Measurements from ENCODE around the gene KLHDC4. TPM values are rescaled to one million over a fixed set of nuclear protein-coding genes. Genes with fewer than 3 reads are reported as not detected.
"Not testable (repeated sequence)": the region's sequence is repeated elsewhere in the genome, so short reads cannot be mapped to it uniquely, and the experiment has no call there.

KLHDC4 gene
- total RNA-seq, 1 donor from 2014 or later: 29.0 TPM

- no peak overlapping the region for H3K4me3 ChIP-seq (ENCODE audit: low read depth, low read length)
- DNase-seq (ENCODE audit: low read depth): no peak
- TF ChIP-seq CTCF (conservative IDR thresholded peaks at IDR 0.05; ENCODE audit: low read depth, low read length): no peak
Observed at GRCh38 chr16:87731607-87732006, 34.2 kb downstream of the KLHDC4 start.

- TF ChIP-seq CTCF (conservative IDR thresholded peaks at IDR 0.05; ENCODE audit: low read depth, low read length): no peak
- DNase-seq (ENCODE audit: low read depth): no peak
- H3K4me3 ChIP-seq (ENCODE audit: low read depth, low read length): no peak overlapping the region
Observed at GRCh38 chr16:87729266-87729954, 36.4 kb downstream of the KLHDC4 start.

- no peak for TF ChIP-seq CTCF (conservative IDR thresholded peaks at IDR 0.05; ENCODE audit: low read depth, low read length)
- H3K4me3 ChIP-seq (ENCODE audit: low read depth, low read length): no peak overlapping the region
- no peak for DNase-seq (ENCODE audit: low read depth)
Observed at GRCh38 chr16:87728026-87728425, 37.8 kb downstream of the KLHDC4 start.

GRCh38 chr16:87727346-87727745 lies 38.4 kb downstream of the KLHDC4 start:
- no peak for DNase-seq (ENCODE audit: low read depth)
- H3K4me3 ChIP-seq (ENCODE audit: low read depth, low read length): no peak overlapping the region
- TF ChIP-seq CTCF (conservative IDR thresholded peaks at IDR 0.05; ENCODE audit: low read depth, low read length): no peak

GRCh38 chr16:87726577-87726976 lies 39.2 kb downstream of the KLHDC4 start:
- H3K4me3 ChIP-seq (ENCODE audit: low read depth, low read length): not testable (repeated sequence)

GRCh38 chr16:87725596-87726235 lies 40.1 kb downstream of the KLHDC4 start:
- TF ChIP-seq CTCF (conservative IDR thresholded peaks at IDR 0.05; ENCODE audit: low read depth, low read length): no peak
- no peak for DNase-seq (ENCODE audit: low read depth)
- H3K4me3 ChIP-seq (ENCODE audit: low read depth, low read length): no peak overlapping the region

More at GRCh38 chr16:87726577-87726976, 39.2 kb downstream of the KLHDC4 start:
- not testable (repeated sequence) for DNase-seq (ENCODE audit: low read depth)

GRCh38 chr16:87724490-87725291 lies 41.1 kb downstream of the KLHDC4 start:
- no peak for DNase-seq (ENCODE audit: low read depth)
- no peak for TF ChIP-seq CTCF (conservative IDR thresholded peaks at IDR 0.05; ENCODE audit: low read depth, low read length)
- no peak overlapping the region for H3K4me3 ChIP-seq (ENCODE audit: low read depth, low read length)
